Measurements from ENCODE around the gene LCOR. TPM values are rescaled to one million over a fixed set of nuclear protein-coding genes. Genes with fewer than 3 reads are reported as not detected.
"Not testable (repeated sequence)": the region's sequence is repeated elsewhere in the genome, so short reads cannot be mapped to it uniquely, and the experiment has no call there.

The LCOR gene
- total RNA-seq, 4 donors from 2014 or later = 47.2 to 86.4 (median 60.0) TPM

GRCh38 chr10:96794836-96795733 is 37.0 kb upstream of the LCOR start:
- H3K4me3 ChIP-seq = no peak overlapping the region
- DNase-seq = peak; percentile 76
- intact Hi-C loops (cut with DNase I; ENCODE audit: low total_unique reads) (no loop called here), in situ Hi-C loops (cut with MboI; ENCODE audit: low pct_ligation_motif_present in 1 of 4, low pct_unique_long_range_greater_than_20kb in 1 of 4, low sequenced_read_pairs in 3 of 4) (no loop called here)
- TF ChIP-seq POLR2A (IDR thresholded peaks at IDR 0.05) = no peak
- no peak for TF ChIP-seq EP300 (IDR thresholded peaks at IDR 0.05; ENCODE audit: low read depth)
- TF ChIP-seq POLR2AphosphoS5 (IDR thresholded peaks at IDR 0.05) = peak in 1 of 3 donors; percentile 47
- no peak for TF ChIP-seq CTCF (IDR thresholded peaks at IDR 0.05)
- 36 to 53% methylated on average over 3 to 8 of the region's 8 CpGs for WGBS, 2 donors (ENCODE audit: low coverage in 1 of 2)
- H3K4me1 ChIP-seq = peaks cover 4 to 47% (median 19%) of the 10 kb centered on the region in 4 donors
- H3K36me3 ChIP-seq = no peaks in the 10 kb centered on the region
- H3K27ac ChIP-seq = peak overlapping the region; percentile 61 to 81 (median 74)
- H3K9me3 ChIP-seq = no peaks in the 10 kb centered on the region
- no peaks in the 10 kb centered on the region for H3K27me3 ChIP-seq

- in situ Hi-C loops (cut with MboI; ENCODE audit: low pct_ligation_motif_present in 1 of 4, low pct_unique_long_range_greater_than_20kb in 1 of 4, low sequenced_read_pairs in 3 of 4) = no loop called here
Measured at GRCh38 chr10:96797485-96797884, 34.6 kb upstream of the LCOR start.

GRCh38 chr10:96803288-96803664 is 28.8 kb upstream of the LCOR start:
- Histone ChIP-seq H3K4me3 (no peak overlapping the region), H3K9me3 (no peaks in the 10 kb centered on the region), H3K27me3 (no peaks in the 10 kb centered on the region), H3K27ac (no peak overlapping the region), H3K36me3 (no peaks in the 10 kb centered on the region), H3K4me1 (peaks cover 0 to 32% (median 16%) of the 10 kb centered on the region in 4 donors)
- intact Hi-C loops (cut with DNase I; ENCODE audit: low total_unique reads) = no loop called here
- 71 to 83% methylated on average over 1 to 2 of the region's 2 CpGs for WGBS, 2 donors (ENCODE audit: low coverage in 1 of 2)
- TF ChIP-seq POLR2A (IDR thresholded peaks at IDR 0.05) = no peak
- TF ChIP-seq CTCF (IDR thresholded peaks at IDR 0.05) = no peak
- no peak for TF ChIP-seq EP300 (IDR thresholded peaks at IDR 0.05; ENCODE audit: low read depth)
- TF ChIP-seq POLR2AphosphoS5 (IDR thresholded peaks at IDR 0.05) = no peak
- no peak for DNase-seq
- in situ Hi-C loops (cut with MboI; ENCODE audit: low pct_ligation_motif_present in 1 of 4, low pct_unique_long_range_greater_than_20kb in 1 of 4, low sequenced_read_pairs in 3 of 4) = no loop called here

More at GRCh38 chr10:96797485-96797884, 34.6 kb upstream of the LCOR start:
- Histone ChIP-seq H3K36me3 (no peaks in the 10 kb centered on the region), H3K4me1 (peaks cover 4 to 59% (median 23%) of the 10 kb centered on the region in 4 donors), H3K9me3 (no peaks in the 10 kb centered on the region), H3K4me3 (no peak overlapping the region), H3K27me3 (no peaks in the 10 kb centered on the region), H3K27ac (peak overlapping the region; percentile 64 to 87 (median 76))
- intact Hi-C loops (cut with DNase I; ENCODE audit: low total_unique reads) = no loop called here
- DNase-seq = no peak
- 88 to 94% methylated on average over 3 to 4 of the region's 4 CpGs for WGBS, 2 donors (ENCODE audit: low coverage in 1 of 2)
- no peak for TF ChIP-seq EP300 (IDR thresholded peaks at IDR 0.05; ENCODE audit: low read depth)
- no peak for TF ChIP-seq POLR2A (IDR thresholded peaks at IDR 0.05)
- TF ChIP-seq POLR2AphosphoS5 (IDR thresholded peaks at IDR 0.05) = no peak
- no peak for TF ChIP-seq CTCF (IDR thresholded peaks at IDR 0.05)

- no peaks in the 10 kb centered on the region for H3K4me1 ChIP-seq
- no peaks in the 10 kb centered on the region for H3K27me3 ChIP-seq
- no peak overlapping the region for H3K27ac ChIP-seq
- WGBS, 2 donors (ENCODE audit: low coverage in 1 of 2) = 48 to 56% methylated on average over 1 of the region's 1 CpG
- H3K36me3 ChIP-seq = no peaks in the 10 kb centered on the region
- H3K9me3 ChIP-seq = no peaks in the 10 kb centered on the region
- no peak for TF ChIP-seq POLR2A (IDR thresholded peaks at IDR 0.05)
- no peak for TF ChIP-seq CTCF (IDR thresholded peaks at IDR 0.05)
- TF ChIP-seq POLR2AphosphoS5 (IDR thresholded peaks at IDR 0.05) = no peak
- TF ChIP-seq EP300 (IDR thresholded peaks at IDR 0.05; ENCODE audit: low read depth) = no peak
- intact Hi-C loops (cut with DNase I; ENCODE audit: low total_unique reads) (no loop called here), in situ Hi-C loops (cut with MboI; ENCODE audit: low pct_ligation_motif_present in 1 of 4, low pct_unique_long_range_greater_than_20kb in 1 of 4, low sequenced_read_pairs in 3 of 4) (no loop called here)
- H3K4me3 ChIP-seq = no peak overlapping the region
- no peak for DNase-seq
Measured at GRCh38 chr10:96814264-96814663, 17.8 kb upstream of the LCOR start.

GRCh38 chr10:96818971-96819370 is 13.1 kb upstream of the LCOR start:
- H3K4me3 ChIP-seq; H3K36me3 ChIP-seq; intact Hi-C loops (cut with DNase I; ENCODE audit: low total_unique reads); H3K27ac ChIP-seq; H3K9me3 ChIP-seq; DNase-seq; H3K4me1 ChIP-seq; H3K27me3 ChIP-seq; in situ Hi-C loops (cut with MboI; ENCODE audit: low pct_ligation_motif_present in 1 of 4, low pct_unique_long_range_greater_than_20kb in 1 of 4, low sequenced_read_pairs in 3 of 4): not testable (repeated sequence)
- WGBS, 2 donors (ENCODE audit: low coverage in 1 of 2) = 84 to 91% methylated on average over 9 to 12 of the region's 12 CpGs
